Measurements from ENCODE around the gene TNPO3.

- TF ChIP-seq CTCF (conservative IDR thresholded peaks at IDR 0.05) (no peak), EZH2 (IDR thresholded peaks at IDR 0.05; ENCODE audit: low read depth) (no peak)
Measured at GRCh38 chr7:129089521-129090212, 34.8 kb upstream of the TNPO3 start.
